NCI-H82 (cell line): Measurements from ENCODE around the gene XXYLT1.
"Not testable (repeated sequence)": the region's sequence is repeated elsewhere in the genome, so short reads cannot be mapped to it uniquely, and the experiment has no call there.

Source experiments
- DNase-seq: peaks from one replicate; lab custom pipeline; 2025; lab: John Stamatoyannopoulos, UW

XXYLT1 gene

GRCh38 chr3:195250473-195251251 lies 20.3 kb downstream of the XXYLT1 start:
- DNase-seq = no peak

GRCh38 chr3:195249858-195250464 lies 21.0 kb downstream of the XXYLT1 start:
- no peak for DNase-seq

DNA sequence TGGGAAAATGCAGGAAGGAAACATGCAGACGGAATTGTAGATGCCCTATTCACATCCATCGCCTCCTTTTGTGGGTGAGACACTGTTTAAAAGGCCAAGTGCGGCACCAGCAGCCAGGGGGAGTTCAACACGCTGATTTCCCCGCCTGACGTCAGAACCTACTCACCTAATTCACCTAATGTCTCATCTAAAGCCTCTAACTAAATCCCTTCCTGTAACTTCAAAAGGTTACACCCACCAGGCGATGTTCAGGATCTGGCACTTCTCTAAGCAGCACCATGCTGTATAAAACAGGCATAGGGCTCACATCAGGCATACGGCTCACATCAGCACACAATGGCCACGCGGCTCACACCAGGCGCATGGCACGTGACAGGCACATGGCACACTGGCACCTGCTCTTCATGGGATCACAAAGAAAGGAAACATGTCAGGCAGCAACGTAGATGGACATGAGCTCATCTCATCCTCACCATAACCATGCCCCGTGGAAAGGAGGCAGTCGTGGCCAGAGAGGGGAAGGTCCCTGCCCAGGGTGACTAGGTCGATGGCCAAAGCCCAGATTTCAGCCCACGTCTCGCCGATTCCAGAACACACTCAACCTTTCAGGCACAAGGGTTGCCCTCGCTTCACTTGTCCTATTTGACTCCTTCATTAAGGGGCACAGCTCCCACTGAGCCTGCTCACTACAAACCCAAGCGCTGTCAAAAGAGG lies 21.7 kb downstream of the XXYLT1 start:
- DNase-seq = no peak

- no peak for DNase-seq
These were observed 22.7 kb downstream of the XXYLT1 start for GRCh38 chr3:195248281-195248680.

DNA sequence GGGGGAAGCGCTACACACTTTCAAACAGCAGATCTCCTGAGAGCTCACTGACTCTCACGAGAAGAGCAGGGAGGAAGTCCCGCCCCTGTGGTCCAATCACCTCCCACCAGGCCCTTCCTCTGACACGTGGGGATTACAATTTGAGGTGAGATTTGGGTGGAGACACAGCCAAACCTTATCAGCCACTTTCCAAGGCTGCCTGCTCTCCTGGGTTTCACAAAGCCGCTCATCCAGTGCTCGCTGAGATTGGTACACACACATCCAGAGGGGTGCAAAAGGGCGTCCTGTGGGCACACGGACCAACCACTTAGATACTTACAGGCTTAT lies 23.1 kb downstream of the XXYLT1 start:
- peak; percentile 32 for DNase-seq

DNA sequence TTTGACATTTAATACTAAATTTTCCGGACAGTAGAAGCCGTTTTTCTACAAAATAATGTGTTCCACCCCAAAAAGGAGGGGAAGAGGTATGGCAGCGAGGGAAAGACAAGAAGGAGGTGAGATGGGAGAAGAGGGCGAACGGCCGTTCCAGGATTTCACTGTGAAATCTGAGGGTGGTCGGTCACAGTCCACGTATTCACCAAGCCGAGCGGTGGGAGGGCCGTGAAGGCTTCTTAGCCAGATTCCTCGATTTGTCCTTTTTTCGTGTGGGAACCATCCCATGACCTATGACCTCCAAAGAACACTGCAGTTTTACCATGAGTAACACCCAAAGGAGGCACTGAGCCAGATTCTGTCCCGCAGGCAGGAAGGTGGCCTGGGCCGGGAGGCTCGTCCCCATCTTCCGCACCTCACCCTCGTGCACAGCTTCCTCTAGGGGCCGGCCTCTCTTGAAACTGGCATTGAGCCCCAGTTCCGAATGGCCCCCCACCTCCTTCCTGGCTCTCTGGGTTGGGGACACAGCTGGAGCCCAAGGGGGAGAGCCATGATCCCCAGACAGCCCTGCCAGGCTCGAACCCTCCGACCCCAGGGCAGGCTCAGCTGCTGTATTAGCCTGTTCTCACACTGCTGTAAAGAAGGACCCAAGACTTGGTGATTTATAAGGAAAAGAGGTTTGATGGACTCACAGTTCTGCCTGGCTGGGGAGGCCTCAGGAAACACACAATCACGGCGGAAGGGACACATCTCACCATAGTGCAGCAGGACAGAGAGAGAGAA lies 23.7 kb downstream of the XXYLT1 start:
- no peak for DNase-seq

DNA sequence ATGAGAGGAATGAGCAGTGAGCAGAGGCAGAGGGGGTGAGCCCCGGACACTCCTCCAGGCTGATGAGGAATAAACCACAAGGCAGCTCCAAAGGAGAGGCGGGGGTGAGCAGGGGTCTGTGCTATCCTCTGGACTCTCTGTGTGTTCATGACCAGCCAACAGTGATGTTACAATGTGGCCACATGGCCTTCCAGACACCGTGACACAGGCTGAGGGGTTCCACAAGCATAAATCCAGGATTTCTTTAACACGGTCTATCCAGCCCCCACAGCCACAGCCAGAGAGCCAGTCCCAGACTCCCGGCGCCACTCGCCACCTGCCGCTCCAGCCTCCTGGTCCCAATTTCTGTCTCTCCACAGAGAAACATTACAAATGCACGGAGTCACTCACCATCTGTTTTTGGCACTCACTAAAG lies 24.4 kb downstream of the XXYLT1 start:
- peak; percentile 91 for DNase-seq

GRCh38 chr3:195245531-195245951 lies 25.4 kb downstream of the XXYLT1 start:
- DNase-seq = no peak

DNA sequence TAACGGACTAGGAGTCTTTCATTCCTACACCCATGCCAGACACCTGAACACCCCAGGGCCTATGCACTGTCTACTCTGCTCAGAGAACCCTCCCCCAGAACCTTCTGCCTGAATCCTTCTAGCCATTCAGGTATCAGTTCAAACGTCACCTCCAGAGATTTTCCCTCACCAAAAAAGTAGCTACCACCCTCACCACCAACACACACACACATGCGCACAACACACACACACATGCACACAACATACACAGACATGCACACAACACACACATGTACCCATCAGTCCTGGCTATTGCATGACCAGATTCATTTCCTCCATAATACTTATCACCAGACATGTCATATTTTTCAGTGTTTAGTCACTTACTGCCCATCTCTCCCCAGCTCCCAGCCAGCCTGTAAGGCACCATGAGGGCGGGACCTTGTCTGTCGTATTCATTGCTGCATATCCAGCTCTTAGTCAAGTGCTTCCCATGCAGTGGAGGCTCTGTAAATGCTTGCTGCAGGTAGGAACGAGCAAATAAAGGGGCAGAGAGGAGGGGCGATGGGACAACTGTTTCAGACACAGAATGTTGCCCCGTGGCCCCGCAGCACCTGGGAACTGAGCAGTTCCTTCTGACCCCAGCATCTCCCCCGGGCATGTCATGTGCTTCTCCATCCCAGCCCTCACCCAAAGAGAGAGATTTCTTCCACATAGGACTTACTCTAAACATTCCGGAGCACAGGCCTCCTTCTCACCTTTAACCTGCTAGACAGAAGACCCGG lies 29.2 kb downstream of the XXYLT1 start:
- DNase-seq = no peak

- no peak for DNase-seq
These were observed 30.0 kb downstream of the XXYLT1 start for GRCh38 chr3:195240939-195241338.

- DNase-seq = no peak
These were observed 30.7 kb downstream of the XXYLT1 start for GRCh38 chr3:195240171-195240701.

DNA sequence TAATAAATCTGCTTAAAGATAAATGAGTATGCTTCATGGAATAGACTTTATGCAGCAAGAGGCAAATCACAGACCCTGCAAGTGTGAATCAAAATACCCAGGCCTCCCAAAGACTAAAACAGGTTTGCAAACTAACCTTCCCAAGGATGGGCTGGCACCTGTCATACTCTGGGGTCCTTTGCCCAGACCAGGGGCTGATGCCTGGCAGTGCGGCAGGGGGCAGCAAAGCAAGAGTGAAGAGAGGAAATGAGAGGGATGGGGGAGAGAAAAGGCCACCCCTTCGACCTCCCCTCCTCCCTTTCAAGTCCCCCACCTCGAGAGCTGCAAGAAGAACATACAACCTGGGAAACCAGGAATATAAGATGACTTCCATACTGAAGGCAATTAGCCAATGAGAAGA lies 31.8 kb downstream of the XXYLT1 start:
- DNase-seq = no peak

- no peak for DNase-seq
These were observed 32.3 kb downstream of the XXYLT1 start for GRCh38 chr3:195238586-195239118.

- no peak for DNase-seq
These were observed 32.8 kb downstream of the XXYLT1 start for GRCh38 chr3:195238081-195238571.

DNA sequence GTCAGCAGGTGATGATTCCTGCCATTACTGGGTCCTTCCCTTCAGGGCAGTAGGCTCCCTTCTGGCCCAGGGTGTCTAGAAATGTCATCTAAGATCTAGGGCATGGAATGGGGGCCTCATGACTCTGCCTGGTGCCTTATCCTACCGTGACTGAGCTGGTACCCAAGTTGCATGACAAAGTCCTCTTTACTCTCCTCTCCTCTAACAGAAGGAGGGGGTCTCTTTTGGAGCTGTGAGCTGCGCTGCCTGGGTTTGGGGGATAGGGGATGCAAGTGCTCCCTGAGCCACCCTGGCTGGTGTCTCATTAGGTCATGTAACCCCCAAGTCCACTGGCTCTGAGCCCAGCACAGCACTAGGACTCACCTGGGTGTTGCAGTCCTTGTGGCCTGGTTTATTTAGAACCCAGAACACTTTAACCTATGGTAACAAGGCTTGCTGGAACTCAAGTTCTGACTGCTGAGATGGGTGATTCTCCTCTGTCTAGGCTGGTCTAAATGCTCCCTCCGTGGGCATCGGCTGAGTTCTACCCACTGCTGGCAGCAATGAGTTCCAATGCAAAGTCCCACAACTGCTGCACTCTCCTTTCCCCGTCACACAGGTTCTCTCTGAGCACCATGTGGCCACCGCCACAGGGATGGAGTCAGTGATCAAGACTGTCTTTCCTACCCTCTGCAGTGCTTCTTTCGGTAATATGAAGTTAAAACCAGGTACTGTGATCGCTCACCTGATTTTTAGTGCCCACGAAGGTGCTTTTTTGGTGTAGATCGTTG lies 34.0 kb downstream of the XXYLT1 start:
- no peak for DNase-seq

GRCh38 chr3:195236076-195236798 lies 34.7 kb downstream of the XXYLT1 start:
- DNase-seq = no peak

- no peak for DNase-seq
These were observed 40.7 kb downstream of the XXYLT1 start for GRCh38 chr3:195230244-195230643.

- not testable (repeated sequence) for DNase-seq
These were observed 42.1 kb downstream of the XXYLT1 start for GRCh38 chr3:195228886-195229285.

GRCh38 chr3:195227871-195228270 lies 43.1 kb downstream of the XXYLT1 start:
- no peak for DNase-seq
